HG03139 (cell line): ENCODE data around the gene TNFRSF8.
"Not testable (repeated sequence)": the region's sequence is repeated elsewhere in the genome, so short reads cannot be mapped to it uniquely, and the experiment has no call there.

Experiments
- ATAC-seq: cut with Tn5 transposase; IDR thresholded peaks from one replicate; pipeline ENCODE4 v1.9.1; 2021; ENCODE audit not compliant: unreplicated experiment

The TNFRSF8 gene

GRCh38 chr1:12038356-12039163, 24.5 kb upstream of the TNFRSF8 start:
- no peak for ATAC-seq

DNA sequence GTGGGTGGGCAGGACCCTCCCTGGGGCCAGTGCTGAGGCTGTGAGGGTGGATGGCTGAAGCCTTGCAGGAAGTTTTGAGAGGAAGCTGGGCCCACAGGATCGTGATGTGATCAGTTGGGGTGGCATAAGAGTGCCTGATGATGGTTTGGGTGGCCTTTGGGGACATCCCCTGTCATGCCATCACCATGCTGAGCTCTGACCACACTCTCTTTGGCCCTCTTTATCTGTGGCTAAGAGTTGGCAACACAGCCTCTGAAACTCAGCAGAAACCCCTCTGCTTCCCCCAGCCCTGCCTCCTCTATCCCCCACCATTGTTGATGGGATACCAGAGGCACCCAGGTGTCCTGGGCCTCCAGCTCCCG, 24.0 kb upstream of the TNFRSF8 start:
- no peak for ATAC-seq

DNA sequence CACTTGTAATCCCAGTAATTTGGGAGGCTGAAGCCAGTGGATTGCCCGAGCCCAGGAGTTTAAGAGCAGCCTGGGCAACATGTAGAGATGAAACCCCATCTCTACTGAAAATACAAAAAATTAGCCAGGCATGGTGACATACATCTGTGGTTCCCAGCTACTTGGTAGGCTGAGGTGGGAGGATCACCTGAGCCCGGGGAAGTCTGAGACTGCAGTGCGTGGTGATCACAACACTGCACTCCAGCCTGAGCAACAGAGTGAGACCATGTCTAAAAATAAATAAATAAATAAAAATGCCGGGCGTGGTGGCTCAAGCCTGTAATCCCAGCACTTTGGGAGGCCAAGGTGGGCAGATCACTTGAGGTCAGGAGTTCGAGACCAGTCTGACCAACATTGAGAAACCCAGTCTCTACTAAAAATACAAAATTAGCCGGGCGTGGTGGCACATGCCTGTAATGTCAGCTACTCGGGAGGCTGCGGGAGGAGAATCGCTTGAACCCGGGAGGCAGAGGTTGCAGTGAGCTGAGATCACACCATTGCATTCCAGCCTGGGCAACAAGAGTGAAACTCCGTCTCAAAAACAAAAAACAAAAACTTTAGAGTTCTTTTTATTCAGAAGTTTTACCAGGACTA, 23.2 kb upstream of the TNFRSF8 start:
- ATAC-seq, result not testable (repeated sequence)

DNA sequence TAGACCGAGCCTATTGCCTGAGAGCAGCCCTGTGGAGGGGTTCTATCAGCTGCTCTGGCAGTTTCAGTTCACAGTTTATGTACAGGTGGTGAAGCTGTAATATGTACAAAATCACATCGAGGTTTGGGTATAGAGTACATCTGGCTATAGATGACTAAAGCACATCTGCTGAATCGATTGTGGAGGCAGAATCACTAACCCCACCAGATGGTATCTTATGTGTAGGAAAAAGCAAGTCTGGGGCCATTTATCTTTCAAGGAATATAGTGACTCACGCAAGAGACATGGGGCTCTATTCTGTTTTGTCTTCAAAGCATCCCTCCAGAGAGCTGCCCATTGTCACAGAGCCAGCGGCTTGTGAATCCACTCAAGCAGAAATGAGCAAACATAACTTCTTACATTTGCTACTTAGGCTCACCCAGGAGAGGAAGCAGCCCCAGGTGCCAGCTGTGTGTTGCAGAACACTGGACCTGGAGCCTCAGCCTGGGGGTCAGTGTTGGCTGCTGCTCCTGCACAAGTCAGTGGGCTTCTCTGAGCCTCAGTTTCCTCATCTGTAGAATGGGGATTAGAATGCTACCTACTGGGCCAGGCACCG, 22.5 kb upstream of the TNFRSF8 start:
- peak; percentile 59 for ATAC-seq

DNA sequence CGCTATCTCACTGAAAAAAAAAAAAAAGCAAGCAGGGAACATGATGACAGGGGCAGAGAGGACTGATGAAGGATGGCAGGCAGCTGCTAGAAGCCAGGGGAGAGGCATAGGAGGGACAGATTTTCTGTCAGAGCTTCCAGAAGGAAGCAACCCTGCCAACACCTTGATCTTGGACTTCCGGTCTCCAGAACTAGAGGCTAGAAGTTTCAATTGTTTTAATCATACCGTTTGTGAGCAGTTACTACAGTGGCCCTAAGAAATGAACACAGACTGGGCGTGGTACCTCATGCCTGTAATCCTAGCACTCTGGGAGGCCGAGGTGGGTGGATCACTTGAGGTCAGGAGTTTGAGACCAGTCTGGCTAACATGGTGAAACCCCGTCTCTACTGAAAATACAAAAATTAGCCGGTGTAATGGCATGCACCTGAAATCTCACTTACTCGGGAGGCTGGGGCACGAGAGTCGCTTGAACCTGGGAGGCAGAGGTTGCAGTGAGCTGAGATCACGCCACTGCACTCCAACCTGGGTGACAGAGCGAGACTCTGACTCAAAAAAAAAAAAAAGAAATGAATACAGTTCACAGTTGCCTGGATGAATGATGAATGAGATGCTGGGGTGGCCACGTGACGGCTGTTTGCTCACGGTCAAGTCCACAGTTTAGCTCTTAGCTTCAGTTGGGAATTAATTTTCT, 18.8 kb upstream of the TNFRSF8 start:
- ATAC-seq, result not testable (repeated sequence)

DNA sequence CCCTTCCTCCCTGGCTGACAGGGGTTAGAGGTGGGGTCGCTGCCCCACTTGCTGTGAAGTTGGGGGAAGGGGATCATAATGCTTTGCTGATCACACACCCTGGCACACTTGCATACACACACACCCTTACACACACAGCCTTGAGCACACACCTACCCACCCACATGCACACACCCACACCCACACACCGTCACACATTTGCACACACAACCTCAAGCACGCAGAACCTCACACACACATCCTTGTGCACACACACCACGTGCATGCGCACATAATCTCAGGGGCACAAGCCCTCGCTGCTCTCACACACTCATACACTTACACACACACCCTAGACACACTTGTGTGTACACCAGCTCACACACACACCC, 16.4 kb upstream of the TNFRSF8 start:
- no peak for ATAC-seq

DNA sequence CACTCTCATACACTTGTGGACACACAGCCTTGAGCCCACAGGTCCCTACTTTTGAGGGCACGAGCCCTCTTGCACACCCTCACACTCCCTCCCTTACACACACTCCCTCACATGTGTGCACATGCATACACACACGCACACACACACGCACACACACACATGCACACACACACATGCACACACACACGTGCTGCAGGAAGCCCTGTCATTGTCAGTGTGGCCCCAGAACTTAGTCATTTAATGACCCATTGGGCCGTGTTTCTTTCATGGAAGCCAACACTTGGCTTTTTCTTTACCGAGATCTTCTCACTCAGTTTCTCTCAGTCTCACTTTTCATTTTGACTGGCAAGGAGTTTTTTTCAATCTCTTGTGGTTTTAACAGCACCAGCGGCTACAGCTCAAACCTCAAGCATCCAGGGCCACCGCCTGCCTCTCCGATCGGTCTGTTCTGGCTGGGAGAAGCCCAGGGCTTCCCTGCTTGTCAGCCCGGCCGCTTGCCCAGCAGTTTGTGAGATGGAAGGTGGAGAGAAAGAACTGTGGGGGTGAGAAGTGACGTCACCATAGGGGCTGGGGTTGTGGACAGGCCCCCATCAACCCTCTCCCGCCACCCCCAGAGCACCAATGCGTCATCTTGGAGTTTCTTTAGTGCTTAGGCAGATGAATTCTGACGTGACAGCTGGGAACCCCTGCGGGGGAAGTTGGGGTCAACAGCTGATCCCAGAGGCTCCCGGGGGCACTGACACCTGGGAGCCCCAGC, 15.8 kb upstream of the TNFRSF8 start:
- ATAC-seq, result peak; percentile 37

- ATAC-seq, result no peak
Measured at GRCh38 chr1:12048372-12048771, 14.7 kb upstream of the TNFRSF8 start.

- ATAC-seq, result no peak
Measured at GRCh38 chr1:12049616-12050015, 13.5 kb upstream of the TNFRSF8 start.

DNA sequence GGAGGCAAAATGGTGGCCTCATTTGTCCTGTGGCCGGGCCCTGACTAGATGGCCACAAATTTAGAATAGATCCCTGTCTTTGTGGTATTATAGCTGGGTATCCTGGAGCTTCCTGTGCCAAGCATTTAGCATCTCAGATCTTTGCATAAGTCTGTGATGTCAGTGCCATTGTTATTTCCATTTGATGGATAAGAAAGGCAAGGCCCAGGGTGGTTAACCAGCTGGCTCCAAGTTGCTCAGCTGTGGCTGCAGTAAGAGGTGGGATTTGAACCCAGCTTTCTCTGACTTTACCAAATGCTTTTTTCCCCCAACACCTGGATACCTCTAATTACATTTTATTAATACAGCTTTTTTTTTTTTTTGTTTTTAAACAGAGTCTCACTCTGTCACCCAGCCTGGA, 11.7 kb upstream of the TNFRSF8 start:
- no peak for ATAC-seq

GRCh38 chr1:12052008-12052573, 11.0 kb upstream of the TNFRSF8 start:
- ATAC-seq, result peak; percentile 61

- ATAC-seq, result no peak
Measured at GRCh38 chr1:12052997-12053686, 10.0 kb upstream of the TNFRSF8 start.

DNA sequence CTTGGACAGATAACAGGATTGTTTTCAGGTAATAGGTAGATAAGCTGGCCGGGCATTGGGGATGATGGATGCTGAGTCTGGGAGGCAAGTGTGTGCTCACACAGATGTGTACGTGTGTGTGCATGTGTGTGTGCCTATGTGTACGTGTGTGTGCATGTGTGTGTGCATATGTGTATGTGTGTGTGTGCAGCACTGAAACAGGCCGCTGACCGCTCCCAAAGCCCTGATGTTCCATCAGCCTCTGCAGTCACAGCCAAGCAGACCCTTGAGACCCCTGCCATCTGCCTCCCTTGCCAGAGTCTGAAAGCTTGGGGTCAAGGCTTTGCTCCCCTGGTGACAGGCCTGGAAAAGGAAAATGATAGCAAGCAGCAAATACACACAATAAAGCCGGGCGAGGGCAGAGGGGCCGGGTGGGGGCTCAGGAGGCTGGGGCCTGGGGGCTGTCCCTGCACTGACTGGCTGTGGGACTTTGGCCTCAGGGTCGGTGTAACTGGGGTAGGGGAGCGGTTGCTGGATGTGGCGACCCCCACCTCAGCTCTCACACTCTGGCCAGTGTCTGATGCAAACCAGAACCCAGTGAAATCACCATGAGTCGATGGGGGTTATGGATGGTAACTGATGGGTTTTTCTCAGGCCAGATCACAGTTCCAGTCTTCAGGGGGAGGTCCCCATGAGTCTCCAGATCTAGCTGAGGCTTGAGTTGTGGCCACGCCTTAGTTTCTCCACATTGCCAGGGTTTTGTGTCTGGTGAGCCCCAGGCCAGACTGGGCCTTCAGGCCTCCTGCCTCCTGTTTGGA, 9.2 kb upstream of the TNFRSF8 start:
- no peak for ATAC-seq

- no peak for ATAC-seq
Measured at GRCh38 chr1:12055259-12055658, 7.8 kb upstream of the TNFRSF8 start.

DNA sequence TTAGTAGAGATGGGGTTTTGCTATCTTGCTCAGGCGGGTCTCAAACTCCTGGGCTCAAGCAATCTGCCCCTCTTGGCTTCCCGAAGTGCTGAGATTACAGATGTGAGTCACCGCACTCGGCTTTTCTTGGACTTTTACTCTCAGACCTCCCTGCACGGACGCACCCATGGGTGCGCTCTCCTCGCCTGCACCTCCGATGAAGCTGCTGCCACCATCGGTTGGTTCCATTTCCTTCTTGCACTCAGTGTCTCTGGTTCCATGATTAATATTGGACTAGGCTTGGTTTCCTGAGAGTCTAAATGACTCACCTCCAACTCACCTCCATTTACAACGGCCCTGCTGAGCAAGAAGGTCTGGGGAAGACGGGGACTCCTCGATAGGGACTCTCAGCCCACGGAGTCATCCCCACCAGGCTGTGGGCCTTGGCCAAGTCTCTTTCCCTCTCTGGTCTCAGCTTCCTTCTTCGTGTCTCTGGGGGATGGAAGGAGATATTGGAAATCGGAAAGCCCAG, 6.7 kb upstream of the TNFRSF8 start:
- no peak for ATAC-seq

DNA sequence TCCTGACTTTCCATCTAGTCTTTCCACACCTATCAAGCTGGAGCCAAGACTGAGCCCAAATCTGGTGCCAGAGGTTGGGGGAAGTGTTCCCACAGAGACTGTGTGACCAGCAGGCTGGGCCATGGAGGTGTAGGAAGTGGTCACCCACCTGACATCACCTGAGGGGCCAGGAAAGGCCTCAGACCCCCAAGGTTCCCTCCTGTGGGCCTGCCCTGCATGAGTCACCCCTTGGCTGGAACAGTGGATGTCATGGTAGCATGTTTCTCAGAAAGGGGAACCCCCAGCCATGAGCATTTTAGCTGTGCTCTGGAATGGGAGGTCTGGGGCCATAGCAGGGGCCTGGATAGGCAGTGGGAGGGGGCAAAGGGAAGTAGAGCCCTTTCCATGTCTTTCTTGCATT, 5.7 kb upstream of the TNFRSF8 start:
- ATAC-seq, result no peak

- no peak for ATAC-seq
Measured at GRCh38 chr1:12057940-12058687, 5.0 kb upstream of the TNFRSF8 start.

DNA sequence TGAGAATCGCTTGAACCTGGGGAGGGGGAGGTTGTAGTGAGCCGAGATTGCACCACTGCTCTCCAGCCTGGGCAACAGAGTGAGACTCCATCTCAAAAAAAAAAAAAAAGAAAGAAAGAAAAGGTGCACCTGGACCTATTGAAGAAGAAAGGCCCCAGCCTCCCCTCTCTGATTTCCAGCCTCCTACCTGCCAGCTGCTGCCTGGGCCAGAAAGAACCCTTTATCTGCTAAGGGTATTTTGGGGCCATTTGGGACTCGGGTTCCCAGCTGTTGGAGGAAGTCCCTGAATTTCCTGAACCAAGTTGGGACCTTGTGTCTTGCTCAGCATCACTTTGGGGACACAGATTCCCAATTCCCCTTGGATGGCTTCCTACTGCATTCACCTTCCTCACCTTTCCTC, 3.9 kb upstream of the TNFRSF8 start:
- no peak for ATAC-seq
